Adrenal gland (tissue), 5 donors: Measurements from ENCODE around the gene KCNH8.

Source experiments
- CTCF ChIP-seq, 6 experiments: fragments of 450-650 bp in 4 of 6; fragments of 200-600 bp in 2 of 6; sonication (generic) in 1 of 6; IDR thresholded peaks; 1 replicate in 5 of 6; 2 replicates in 1 of 6; pipeline versions ENCODE4 v1.5.1 to v1.8.0; 2016 to 2021; ENCODE audit warnings: antibody characterized with exemption in 6 of 6, mild to moderate bottlenecking in 2 of 6, moderate library complexity in 1 of 6
- POLR2A ChIP-seq, 2 donors: fragments of 450-650 bp; IDR thresholded peaks; one replicate each; pipeline ENCODE4 v1.6.1; 2017; ENCODE audit warnings: antibody characterized with exemption in 2 of 2, mild to moderate bottlenecking in 2 of 2, moderate library complexity in 1 of 2
- donor health status: DM: no; HTN: no; CAD: no.

- TF ChIP-seq CTCF (IDR thresholded peaks at IDR 0.05) (no peak), POLR2A (IDR thresholded peaks at IDR 0.05) (no peak)
These were observed 32.1 kb upstream of the KCNH8 start for GRCh38 chr3:19116239-19116638.
